Naive thymus-derived CD4-positive, alpha-beta T cell (primary cell): ENCODE data around the gene SEMA3D. TPM values are rescaled to one million over a fixed set of nuclear protein-coding genes. Genes with fewer than 3 reads are reported as not detected.
A peak's percentile ranks its signal among the peaks of the same experiment; 100 is the strongest.

Experiments used
- ATAC-seq: fragments of 150-1000 bp; cut with Tn5 transposase; 2 replicates; pipeline ENCODE4 v1.10.0; 2021; ENCODE audit warnings: mild to moderate bottlenecking, moderate library complexity
- CTCF ChIA-PET: fragments of 350-600 bp; sonication (Branson Sonifier 250); formaldehyde crosslinking; loops from one replicate; lab custom pipeline; 2021; ENCODE audit warnings: antibody characterized with exemption; lab: Charles Lee
- POLR2A ChIA-PET: fragments of 350-600 bp; sonication (Branson Sonifier 250); formaldehyde crosslinking; loops from one replicate; lab custom pipeline; 2021; ENCODE audit warnings: antibody characterized with exemption, inconsistent platforms; lab: Charles Lee
- DNase-seq, 9 donors: peaks; one replicate each; pipeline versions ENCODE4 v3.0.0 to v3.0.0-alpha.2; 2020 to 2022; ENCODE audit warnings: mixed read lengths in 1 of 9
- H3K27ac ChIP-seq: one replicate; pipeline ENCODE4 v1.7.0; 2013; ENCODE audit warnings: mild to moderate bottlenecking, low read depth, low read length, moderate library complexity
- H3K27me3 ChIP-seq, 2 donors: one replicate each; pipeline ENCODE4 v1.7.0; 2013; ENCODE audit warnings: low read length in 2 of 2, mild to moderate bottlenecking in 2 of 2, moderate library complexity in 2 of 2; ENCODE audit not compliant: control insufficient read depth in 2 of 2, insufficient read depth in 2 of 2
- H3K36me3 ChIP-seq, 3 experiments: 1 replicate in 2 of 3; 2 replicates in 1 of 3; pipeline ENCODE4 v1.7.0; 2013; ENCODE audit warnings: low read length in 3 of 3, mild to moderate bottlenecking in 3 of 3, moderate library complexity in 1 of 3; ENCODE audit not compliant: insufficient read depth in 3 of 3, control insufficient read depth in 2 of 3
- H3K4me1 ChIP-seq, 2 donors: one replicate each; pipeline ENCODE4 v1.7.0; 2013; ENCODE audit warnings: low read length in 2 of 2, mild to moderate bottlenecking in 2 of 2, moderate library complexity in 1 of 2; ENCODE audit not compliant: control insufficient read depth in 2 of 2, insufficient read depth in 2 of 2
- H3K4me3 ChIP-seq: 2 replicates; pipeline ENCODE4 v1.7.0; 2013; ENCODE audit warnings: mild to moderate bottlenecking, low read length
- H3K9me3 ChIP-seq, 3 experiments: 1 replicate in 2 of 3; 2 replicates in 1 of 3; pipeline ENCODE4 v1.7.0; 2013; ENCODE audit warnings: low read length in 3 of 3; ENCODE audit not compliant: control insufficient read depth in 2 of 3
- H3K27ac Mint-ChIP-seq, 9 donors: one replicate each; pipeline ENCODE4 v1.8.0; 2020 to 2022; ENCODE audit warnings: mixed read lengths in 9 of 9, mild to moderate bottlenecking in 8 of 9, moderate library complexity in 5 of 9, inconsistent platforms in 2 of 9
- H3K27me3 Mint-ChIP-seq, 5 donors: one replicate each; pipeline ENCODE4 v1.8.0; 2021 to 2022; ENCODE audit warnings: mixed read lengths in 5 of 5, mild to moderate bottlenecking in 1 of 5
- H3K36me3 Mint-ChIP-seq, 5 donors: one replicate each; pipeline ENCODE4 v1.8.0; 2020 to 2022; ENCODE audit warnings: mixed read lengths in 5 of 5, mild to moderate bottlenecking in 3 of 5, inconsistent platforms in 1 of 5
- H3K4me1 Mint-ChIP-seq, 7 donors: one replicate each; pipeline ENCODE4 v1.8.0; 2020 to 2022; ENCODE audit warnings: mixed read lengths in 7 of 7, mild to moderate bottlenecking in 3 of 7, inconsistent platforms in 1 of 7
- H3K4me3 Mint-ChIP-seq, 10 donors: one replicate each; pipeline ENCODE4 v1.8.0; 2020 to 2022; ENCODE audit warnings: mild to moderate bottlenecking in 10 of 10, mixed read lengths in 10 of 10, moderate library complexity in 6 of 10, inconsistent platforms in 2 of 10
- H3K9me3 Mint-ChIP-seq, 11 donors: one replicate each; pipeline ENCODE4 v1.8.0; 2020 to 2022; ENCODE audit warnings: mixed read lengths in 11 of 11, mild to moderate bottlenecking in 4 of 11, inconsistent platforms in 1 of 11, moderate library complexity in 1 of 11
- intact Hi-C, 2 donors: fragments of 100-400 bp; cut with micrococcal nuclease; formaldehyde crosslinking; loops; one replicate each; pipeline ENCODE4 v1.15.1; 2023
- polyA plus RNA-seq, 2 donors: library from polyadenylated mRNA; unstranded; fragments of 300-500 nt; fragmentation: Illumina TruSeq; gene quantifications; one replicate each; pipeline ENCODE4 v1.2.3, GENCODE V29; 2021
- total RNA-seq, 6 experiments: library from RNA in 5 of 6; stranded (reverse) in 5 of 6; gene quantifications; 1 replicate in 5 of 6; 2 replicates in 1 of 6; pipeline ENCODE4 v1.2.3 and lab custom pipeline; 2021 to 2026

The SEMA3D gene
- total and polyA plus RNA-seq, 7 experiments from 2014 or later = not detected

- H3K27ac ChIP-seq = no peak overlapping the region
- POLR2A ChIA-PET = no interaction called here
- no peaks in the 10 kb centered on the region for H3K9me3 ChIP-seq
- no peaks in the 10 kb centered on the region for H3K27me3 ChIP-seq
- intact Hi-C loops = no loop called here
- CTCF ChIA-PET = no interaction called here
- Mint-ChIP-seq H3K36me3 (no peaks in the 10 kb centered on the region), H3K4me3 (no peak overlapping the region), H3K27me3 (no peaks in the 10 kb centered on the region), H3K4me1 (no peaks in the 10 kb centered on the region), H3K9me3 (peaks cover 0 to 24% (median 9%) of the 10 kb centered on the region in 11 donors), H3K27ac (no peak overlapping the region)
- no peaks in the 10 kb centered on the region for H3K4me1 ChIP-seq
- DNase-seq (no peak), ATAC-seq (no peak)
- no peak overlapping the region for H3K4me3 ChIP-seq
- no peaks in the 10 kb centered on the region for H3K36me3 ChIP-seq
These were observed 26.6 kb downstream of the SEMA3D start for GRCh38 chr7:85160223-85160622.

GRCh38 chr7:85159003-85159402 is 27.9 kb downstream of the SEMA3D start:
- no peaks in the 10 kb centered on the region for H3K36me3 Mint-ChIP-seq
- H3K4me3 Mint-ChIP-seq = no peak overlapping the region
- Histone ChIP-seq H3K36me3 (no peaks in the 10 kb centered on the region), H3K27me3 (no peaks in the 10 kb centered on the region), H3K4me3 (no peak overlapping the region), H3K4me1 (no peaks in the 10 kb centered on the region), H3K9me3 (no peaks in the 10 kb centered on the region), H3K27ac (no peak overlapping the region)
- H3K27me3 Mint-ChIP-seq = no peaks in the 10 kb centered on the region
- intact Hi-C loops = no loop called here
- DNase-seq = no peak
- H3K4me1 Mint-ChIP-seq = peaks cover 0 to under 1% (median 0%) of the 10 kb centered on the region in 7 donors
- CTCF ChIA-PET = no interaction called here
- no peak for ATAC-seq
- POLR2A ChIA-PET = no interaction called here
- H3K27ac Mint-ChIP-seq = no peak overlapping the region
- peaks cover 0 to 24% (median 9%) of the 10 kb centered on the region in 11 donors for H3K9me3 Mint-ChIP-seq

DNA sequence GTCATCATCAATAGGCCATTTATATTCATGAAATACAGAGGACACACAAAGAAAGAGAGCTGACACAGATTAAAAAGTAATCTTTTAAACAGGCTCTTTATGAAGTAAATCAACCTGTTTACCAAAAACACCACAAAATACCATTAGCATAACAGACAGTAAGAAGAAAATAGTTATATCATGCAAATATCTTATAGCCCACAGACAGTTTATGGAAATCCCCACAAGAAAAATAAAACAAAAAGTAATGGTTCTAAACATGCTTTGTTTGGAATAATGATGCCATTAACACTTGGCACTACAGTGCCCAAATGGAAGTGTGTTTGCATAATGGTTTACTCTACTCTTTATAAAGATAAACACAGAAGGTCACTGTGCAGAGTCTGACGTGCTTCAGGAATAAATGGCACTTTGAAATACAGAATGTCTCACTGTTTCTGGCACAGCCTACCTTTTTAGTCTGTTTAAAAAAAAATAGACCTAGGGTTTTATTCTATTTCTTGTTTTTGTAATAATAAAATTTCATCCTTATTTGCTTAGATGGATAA is 30.1 kb downstream of the SEMA3D start:
- H3K27me3 ChIP-seq = no peaks in the 10 kb centered on the region
- POLR2A ChIA-PET = no interaction called here
- Mint-ChIP-seq H3K4me1 (peaks cover 0 to 1% (median 0%) of the 10 kb centered on the region in 7 donors), H3K36me3 (no peaks in the 10 kb centered on the region), H3K27ac (no peak overlapping the region), H3K27me3 (no peaks in the 10 kb centered on the region), H3K9me3 (peaks cover 0 to 24% (median 9%) of the 10 kb centered on the region in 11 donors), H3K4me3 (no peak overlapping the region)
- CTCF ChIA-PET = no interaction called here
- no peak overlapping the region for H3K4me3 ChIP-seq
- DNase-seq = no peak
- H3K27ac ChIP-seq = no peak overlapping the region
- no peak for ATAC-seq
- no peaks in the 10 kb centered on the region for H3K9me3 ChIP-seq
- intact Hi-C loops = no loop called here
- no peaks in the 10 kb centered on the region for H3K36me3 ChIP-seq
- no peaks in the 10 kb centered on the region for H3K4me1 ChIP-seq

GRCh38 chr7:85154282-85154937 is 32.4 kb downstream of the SEMA3D start:
- no peak for DNase-seq
- POLR2A ChIA-PET = no interaction called here
- Histone ChIP-seq H3K36me3 (no peaks in the 10 kb centered on the region), H3K4me3 (no peak overlapping the region), H3K27me3 (no peaks in the 10 kb centered on the region), H3K27ac (no peak overlapping the region), H3K9me3 (no peaks in the 10 kb centered on the region), H3K4me1 (no peaks in the 10 kb centered on the region)
- Mint-ChIP-seq H3K36me3 (no peaks in the 10 kb centered on the region), H3K4me1 (peaks cover 0 to 1% (median 0%) of the 10 kb centered on the region in 7 donors), H3K27me3 (no peaks in the 10 kb centered on the region), H3K4me3 (no peak overlapping the region), H3K9me3 (peaks cover 0 to 13% (median 7%) of the 10 kb centered on the region in 11 donors), H3K27ac (peak overlapping the region in 1 of 9 donors; percentile 70)
- intact Hi-C loops = no loop called here
- ATAC-seq = no peak
- CTCF ChIA-PET = no interaction called here

DNA sequence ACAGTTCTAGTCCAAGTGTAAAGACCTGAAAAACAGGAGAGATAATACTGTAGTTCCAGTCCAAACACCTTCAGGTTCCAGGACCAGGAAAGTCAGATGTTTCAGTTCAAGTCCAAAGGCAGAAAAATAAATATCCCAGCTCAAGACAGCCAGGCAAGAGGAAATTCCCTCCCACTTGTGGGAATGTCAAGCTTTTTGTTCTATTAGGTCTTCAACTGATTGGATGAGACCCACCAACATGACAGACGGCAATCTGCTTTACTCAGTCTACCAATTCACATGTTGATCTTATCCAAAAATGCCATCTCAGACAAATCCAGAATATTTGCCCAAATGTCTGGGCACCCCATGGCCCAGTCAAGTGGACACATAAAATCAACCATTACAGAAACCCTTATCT is 33.1 kb downstream of the SEMA3D start:
- no peaks in the 10 kb centered on the region for H3K36me3 Mint-ChIP-seq
- H3K4me3 ChIP-seq = no peak overlapping the region
- no peak overlapping the region for H3K27ac Mint-ChIP-seq
- H3K27ac ChIP-seq = no peak overlapping the region
- ATAC-seq (no peak), DNase-seq (no peak)
- H3K4me1 Mint-ChIP-seq = peaks cover 0 to 1% (median 0%) of the 10 kb centered on the region in 7 donors
- no peaks in the 10 kb centered on the region for H3K4me1 ChIP-seq
- no peaks in the 10 kb centered on the region for H3K27me3 Mint-ChIP-seq
- POLR2A ChIA-PET = no interaction called here
- no peaks in the 10 kb centered on the region for H3K36me3 ChIP-seq
- intact Hi-C loops = no loop called here
- no peak overlapping the region for H3K4me3 Mint-ChIP-seq
- H3K27me3 ChIP-seq = no peaks in the 10 kb centered on the region
- H3K9me3 Mint-ChIP-seq = peaks cover 0 to 6% (median 5%) of the 10 kb centered on the region in 11 donors
- CTCF ChIA-PET = no interaction called here
- H3K9me3 ChIP-seq = no peaks in the 10 kb centered on the region

DNA sequence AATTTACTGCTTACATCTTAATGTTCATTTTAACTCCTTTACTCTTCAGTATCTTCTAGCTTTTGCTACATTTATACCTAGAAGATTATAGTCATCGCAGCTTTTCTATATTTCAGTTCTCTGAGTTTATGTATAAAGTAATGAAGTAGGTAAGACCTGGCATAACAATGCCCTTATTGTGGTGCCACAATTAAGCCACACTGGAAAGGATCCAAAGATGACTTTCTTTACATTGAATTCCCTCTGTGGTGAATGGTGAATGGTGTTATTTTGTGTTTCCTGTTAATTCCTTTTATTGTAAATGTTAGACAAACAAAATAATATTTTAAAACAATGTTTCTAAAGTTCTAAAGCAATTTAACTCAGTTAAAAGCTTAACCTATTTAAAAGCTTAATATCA is 36.2 kb downstream of the SEMA3D start:
- no peak overlapping the region for H3K4me3 Mint-ChIP-seq
- Histone ChIP-seq H3K27ac (no peak overlapping the region), H3K9me3 (no peaks in the 10 kb centered on the region), H3K4me1 (no peaks in the 10 kb centered on the region), H3K4me3 (no peak overlapping the region), H3K36me3 (no peaks in the 10 kb centered on the region), H3K27me3 (no peaks in the 10 kb centered on the region)
- H3K27ac Mint-ChIP-seq = no peak overlapping the region
- H3K9me3 Mint-ChIP-seq = no peaks in the 10 kb centered on the region
- no peak for DNase-seq
- intact Hi-C loops = no loop called here
- no peaks in the 10 kb centered on the region for H3K36me3 Mint-ChIP-seq
- ChIA-PET POLR2A (no interaction called here), CTCF (no interaction called here)
- peaks cover 0 to 1% (median 0%) of the 10 kb centered on the region in 7 donors for H3K4me1 Mint-ChIP-seq
- no peaks in the 10 kb centered on the region for H3K27me3 Mint-ChIP-seq
- no peak for ATAC-seq

DNA sequence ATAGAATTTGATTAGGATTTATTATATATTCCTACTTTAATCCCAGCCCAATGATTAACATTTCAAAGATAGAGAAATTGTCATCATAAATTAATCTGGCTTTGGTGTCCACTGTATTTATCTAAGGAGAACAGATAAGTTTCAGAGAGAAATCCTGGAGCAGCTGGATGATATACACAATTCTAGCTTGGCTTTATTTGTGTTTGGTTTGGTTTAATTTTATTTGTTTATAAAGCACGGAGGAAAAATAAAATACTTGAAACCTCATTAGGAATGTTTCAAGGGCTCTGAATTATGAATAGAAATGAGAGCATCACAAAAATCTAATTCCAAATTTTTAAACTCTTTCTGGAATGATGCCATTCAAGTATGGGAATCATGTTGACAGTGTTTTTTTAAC is 42.1 kb downstream of the SEMA3D start:
- Mint-ChIP-seq H3K4me3 (no peak overlapping the region), H3K4me1 (no peaks in the 10 kb centered on the region), H3K36me3 (no peaks in the 10 kb centered on the region), H3K27ac (no peak overlapping the region), H3K9me3 (no peaks in the 10 kb centered on the region), H3K27me3 (no peaks in the 10 kb centered on the region)
- ChIA-PET CTCF (no interaction called here), POLR2A (no interaction called here)
- no peaks in the 10 kb centered on the region for H3K27me3 ChIP-seq
- no peaks in the 10 kb centered on the region for H3K4me1 ChIP-seq
- ATAC-seq (no peak), DNase-seq (no peak)
- H3K36me3 ChIP-seq = no peaks in the 10 kb centered on the region
- no peak overlapping the region for H3K27ac ChIP-seq
- intact Hi-C loops = no loop called here
- H3K9me3 ChIP-seq = no peaks in the 10 kb centered on the region
- H3K4me3 ChIP-seq = no peak overlapping the region
